T follicular helper cell (primary cell): ENCODE results near the gene ALB.

Source experiments
- DNase-seq: peaks from one replicate; pipeline ENCODE4 v3.0.0-alpha.2; 2020; ENCODE audit warnings: low read depth

The ALB gene

DNA sequence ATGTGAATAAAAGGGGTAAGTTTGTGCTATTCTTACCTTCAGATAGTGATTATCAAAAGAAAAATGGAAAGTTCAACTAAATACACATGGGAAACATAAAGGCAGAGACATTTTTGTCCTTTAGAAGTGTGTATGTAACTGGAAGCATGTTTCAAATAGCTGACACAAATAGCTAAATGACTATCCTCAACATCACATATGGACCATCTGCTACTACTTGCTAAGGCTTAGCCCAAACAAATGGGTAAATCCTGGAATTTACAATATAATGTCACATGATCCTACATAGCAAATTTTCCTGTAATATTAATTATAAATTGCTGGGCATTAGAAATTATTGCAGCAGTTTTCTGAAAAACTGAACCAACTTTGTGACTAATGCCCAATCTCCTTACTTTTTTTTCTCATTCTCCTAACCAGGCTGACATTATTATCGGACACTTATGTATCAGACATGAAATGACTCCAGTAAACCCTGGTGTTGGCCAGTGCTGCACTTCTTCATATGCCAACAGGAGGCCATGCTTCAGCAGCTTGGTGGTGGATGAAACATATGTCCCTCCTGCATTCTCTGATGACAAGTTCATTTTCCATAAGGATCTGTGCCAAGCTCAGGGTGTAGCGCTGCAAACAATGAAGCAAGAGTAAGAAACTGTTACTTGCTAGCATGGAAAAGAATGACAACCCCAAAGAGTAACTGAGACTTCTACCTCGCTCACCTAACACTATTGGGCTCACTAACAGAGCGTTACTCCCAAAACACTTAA is 48.1 kb downstream of the ALB start:
- no peak for DNase-seq

DNA sequence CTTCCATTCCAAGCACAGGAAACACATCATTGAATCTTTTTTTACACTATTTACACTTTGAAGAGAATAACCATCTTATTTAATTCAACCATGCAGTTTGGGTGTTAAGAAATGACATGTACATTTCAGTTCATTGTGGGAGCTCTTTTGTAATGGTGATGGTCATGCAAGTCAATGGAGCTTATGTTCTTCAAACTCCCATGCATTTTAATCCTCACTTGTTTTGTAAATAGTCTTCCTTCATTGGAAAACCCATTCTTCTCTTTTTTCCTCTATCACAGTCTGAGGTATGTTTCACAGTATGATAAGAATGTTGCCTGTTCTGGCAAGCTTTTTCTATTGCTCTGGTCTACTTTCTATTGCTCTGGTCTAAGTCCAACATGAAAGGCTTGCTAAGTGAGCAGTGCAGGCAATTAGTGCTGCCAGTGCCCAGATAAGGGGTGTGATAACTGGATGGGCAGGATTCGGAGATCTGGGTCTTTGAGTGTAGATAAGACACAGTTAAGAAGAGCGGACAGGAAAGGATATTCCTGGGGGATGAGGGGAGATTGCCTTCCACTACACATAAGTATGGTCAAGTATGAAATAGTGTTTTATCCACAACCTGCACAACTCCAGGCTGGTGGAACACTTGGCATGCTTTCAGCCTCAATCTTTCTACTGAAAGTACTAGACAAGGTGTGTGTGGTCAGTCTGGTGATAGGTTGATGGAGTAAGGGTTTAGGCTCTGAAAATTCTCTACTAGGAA is 49.0 kb downstream of the ALB start:
- no peak for DNase-seq

DNA sequence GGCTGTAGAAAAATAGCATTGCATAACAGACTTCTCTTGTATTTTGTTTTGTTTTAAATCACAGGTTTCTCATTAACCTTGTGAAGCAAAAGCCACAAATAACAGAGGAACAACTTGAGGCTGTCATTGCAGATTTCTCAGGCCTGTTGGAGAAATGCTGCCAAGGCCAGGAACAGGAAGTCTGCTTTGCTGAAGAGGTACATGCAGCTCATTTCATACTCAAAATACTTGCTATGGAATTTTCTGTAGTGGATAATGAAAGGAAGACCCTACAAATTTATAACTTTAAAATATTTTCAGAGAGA is 49.6 kb downstream of the ALB start:
- no peak for DNase-seq

DNA sequence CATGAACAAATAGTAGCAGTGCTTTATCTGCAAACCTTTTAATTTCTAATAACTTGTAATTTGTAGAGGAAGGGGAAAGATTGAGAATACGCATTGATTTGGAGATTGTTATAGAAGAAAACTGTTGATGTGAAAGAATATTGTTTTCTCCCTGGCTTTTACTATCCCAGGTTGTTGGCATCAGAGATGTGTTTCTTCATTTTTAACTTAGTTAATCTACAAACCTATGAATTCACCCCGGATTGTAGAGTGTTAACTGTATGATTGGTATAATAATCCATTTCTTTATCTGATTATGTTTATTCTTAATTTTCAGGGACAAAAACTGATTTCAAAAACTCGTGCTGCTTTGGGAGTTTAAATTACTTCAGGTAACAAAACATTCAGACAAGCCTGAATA is 50.8 kb downstream of the ALB start:
- DNase-seq: no peak

DNA sequence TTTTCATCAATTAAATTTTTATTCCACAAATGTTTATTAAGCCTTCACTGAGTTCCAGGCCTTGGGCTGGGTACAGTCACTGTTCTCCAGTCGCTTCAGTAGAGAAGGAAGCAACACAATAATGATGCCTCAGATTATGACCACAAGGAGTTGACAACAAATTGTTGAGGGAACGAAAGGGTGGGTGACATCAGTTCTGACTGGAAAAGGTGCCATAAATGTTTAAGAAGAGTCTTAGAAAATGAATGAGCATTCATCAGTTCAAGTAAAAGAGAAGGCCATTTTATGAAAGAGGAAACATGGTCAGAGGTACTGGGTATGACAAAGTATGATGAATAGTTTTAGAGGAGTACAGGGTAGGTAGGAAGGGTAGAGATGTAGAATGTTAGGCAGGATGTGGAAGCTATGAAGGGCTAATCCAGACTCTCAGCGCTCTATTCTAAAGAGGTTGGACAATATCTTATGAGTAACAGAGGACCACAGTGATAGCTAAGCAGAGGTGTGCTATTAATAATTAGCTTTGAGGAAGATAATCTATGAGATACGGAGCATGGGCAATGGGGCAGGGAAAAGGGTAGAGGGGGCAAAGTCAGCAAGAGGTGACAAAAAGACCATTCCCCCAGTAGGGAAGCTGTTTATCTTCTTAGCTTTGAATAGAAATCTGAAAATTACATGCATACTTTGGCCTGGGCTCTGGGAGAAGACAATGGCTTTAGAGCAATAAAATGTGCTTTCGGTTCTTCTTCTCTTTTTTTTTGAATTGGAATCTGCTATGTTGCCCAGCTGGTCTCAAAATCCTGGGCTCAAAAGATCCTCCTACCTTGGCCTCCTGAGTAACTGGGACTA is 52.3 kb downstream of the ALB start:
- DNase-seq: no peak

GRCh38 chr4:73458184-73459047 is 54.3 kb downstream of the ALB start:
- DNase-seq: no peak

DNA sequence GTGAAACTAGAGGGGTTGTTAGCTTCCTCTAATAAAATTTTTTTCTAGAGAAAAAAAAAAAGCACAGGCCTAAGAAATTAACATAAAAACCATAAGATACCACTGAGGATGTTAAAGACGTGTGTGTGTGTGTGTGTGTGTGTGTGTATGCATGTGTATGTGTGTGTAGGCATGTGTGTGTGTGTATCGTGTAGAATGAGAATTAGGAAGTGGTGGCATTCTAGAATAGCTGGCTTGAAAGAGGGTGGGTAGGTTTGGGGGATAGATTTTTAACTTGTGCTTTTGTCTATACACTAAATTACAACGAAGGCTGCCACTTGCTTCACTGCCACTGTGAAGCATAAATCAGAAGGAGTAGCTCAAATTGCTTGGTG is 54.9 kb downstream of the ALB start:
- no peak for DNase-seq

DNA sequence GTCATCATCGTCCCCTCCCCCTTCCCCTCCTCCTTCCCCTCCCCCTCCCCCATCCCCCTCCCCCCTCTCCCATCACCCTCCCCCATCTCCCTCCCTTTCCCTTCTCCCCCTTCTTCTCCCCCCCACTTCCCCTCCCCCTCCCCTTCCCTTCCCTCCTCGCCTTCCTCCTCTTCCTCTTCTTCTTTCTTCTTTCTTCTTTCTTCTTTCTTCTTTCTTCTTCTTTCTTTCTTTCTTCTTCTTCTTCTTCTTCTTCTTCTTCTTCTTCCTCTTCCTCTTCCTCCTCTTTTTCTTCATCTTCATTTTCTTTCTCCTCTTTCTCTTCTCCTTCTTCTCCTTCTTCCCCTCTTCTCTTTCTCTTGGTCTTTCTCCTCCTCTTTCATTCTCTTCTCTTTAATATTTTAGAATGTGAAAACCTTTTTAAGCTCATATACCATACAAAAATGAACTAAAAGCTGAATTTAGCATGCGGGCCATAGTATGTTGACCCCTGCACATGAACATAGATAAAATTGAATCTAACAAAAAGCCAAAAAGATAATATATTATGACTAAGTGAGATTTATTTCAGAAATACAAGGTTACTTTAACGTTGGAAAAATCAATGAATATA is 56.9 kb downstream of the ALB start:
- DNase-seq: no peak

GRCh38 chr4:73468170-73468569 is 64.1 kb downstream of the ALB start:
- no peak for DNase-seq

DNA sequence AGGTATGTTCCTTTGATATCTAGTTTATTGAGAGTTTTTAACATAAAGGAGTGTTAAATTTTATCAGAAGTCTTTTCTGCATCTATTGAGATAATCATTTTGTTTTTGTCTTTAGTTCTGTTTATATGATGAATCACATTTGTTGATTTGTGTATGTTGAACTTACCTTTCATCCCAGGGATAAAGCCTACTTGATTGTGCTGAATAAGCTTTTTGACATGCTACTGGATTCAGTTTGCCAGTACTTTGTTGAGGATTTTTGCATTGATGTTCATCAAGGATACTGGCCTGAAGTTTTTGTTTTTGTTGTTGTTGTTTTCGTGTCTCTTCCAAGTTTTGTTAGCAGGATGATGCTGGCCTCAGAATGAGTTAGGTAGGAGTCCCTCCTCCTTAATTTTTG is 66.6 kb downstream of the ALB start:
- no peak for DNase-seq
